Hematopoietic multipotent progenitor cell treated with erythropoietin and hydrocortisone succinate and interleukin-3 and kit ligand, for 15 days (in vitro differentiated cells): ENCODE results near the gene AXL.
A peak's percentile ranks its signal among the peaks of the same experiment; 100 is the strongest.
"Not testable (repeated sequence)": the region's sequence is repeated elsewhere in the genome, so short reads cannot be mapped to it uniquely, and the experiment has no call there.

Source experiments
- DNase-seq: peaks from one replicate; pipeline ENCODE4 v3.0.0-alpha.2; 2015; ENCODE audit warnings: low spot score

Gene AXL

DNA sequence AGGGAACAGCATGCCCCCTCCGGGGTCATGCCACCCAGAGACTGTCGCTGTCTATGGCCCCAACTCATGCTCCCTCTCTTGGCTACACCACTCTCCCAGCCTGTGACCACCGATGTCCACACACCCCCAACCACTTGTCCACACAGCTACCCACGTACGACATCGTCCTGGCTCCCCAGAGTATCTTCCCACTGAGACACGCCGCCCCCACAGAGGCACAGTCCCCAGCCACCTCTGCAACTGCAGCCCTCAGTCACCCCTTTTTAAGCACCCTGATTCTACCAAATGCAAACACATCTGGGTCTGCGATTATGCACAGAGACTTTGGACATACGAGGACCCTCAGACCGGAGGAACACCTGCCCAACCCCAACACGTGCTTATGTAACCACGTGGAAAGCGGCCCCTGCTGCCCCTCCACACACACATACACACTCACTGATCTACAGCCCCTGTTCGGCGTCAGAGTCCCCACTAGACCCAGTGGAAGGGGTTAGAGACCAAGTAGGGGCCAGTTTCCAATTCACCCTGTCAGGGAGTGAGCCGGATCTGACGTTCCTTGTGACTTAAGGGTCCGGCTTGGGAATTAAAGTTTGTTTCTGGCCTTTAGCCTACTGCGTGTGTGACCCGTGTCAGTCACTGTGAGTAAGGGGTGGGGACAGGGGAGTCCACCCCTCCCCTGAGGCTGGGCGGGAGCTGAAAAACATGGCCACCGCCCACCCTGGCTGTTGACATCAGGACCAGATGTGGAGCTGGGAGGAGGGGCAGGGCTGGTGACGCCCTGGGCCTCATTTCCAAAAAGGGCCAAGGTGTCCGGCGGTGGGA lies 11.9 kb upstream of the AXL start:
- DNase-seq: peak; percentile 33

DNA sequence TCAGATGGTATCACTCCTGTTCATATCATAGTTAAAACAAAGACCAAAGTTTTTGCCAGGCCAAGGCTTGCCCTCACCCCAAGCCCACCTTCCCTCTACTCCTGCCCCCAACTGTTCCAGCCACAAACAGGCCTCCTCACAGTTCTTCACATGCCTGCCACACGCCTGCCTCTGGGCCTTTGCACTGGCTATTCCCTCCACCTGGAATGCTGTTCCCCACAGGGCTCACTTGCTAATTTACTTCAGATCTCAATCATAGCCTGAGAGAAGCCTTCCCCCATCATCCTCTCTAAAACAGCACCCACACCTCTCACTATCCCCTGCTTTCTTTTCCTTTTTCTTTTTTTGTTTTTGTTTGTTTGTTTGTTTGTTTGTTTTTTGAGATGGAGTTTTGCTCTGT lies 4.9 kb upstream of the AXL start:
- no peak for DNase-seq

DNA sequence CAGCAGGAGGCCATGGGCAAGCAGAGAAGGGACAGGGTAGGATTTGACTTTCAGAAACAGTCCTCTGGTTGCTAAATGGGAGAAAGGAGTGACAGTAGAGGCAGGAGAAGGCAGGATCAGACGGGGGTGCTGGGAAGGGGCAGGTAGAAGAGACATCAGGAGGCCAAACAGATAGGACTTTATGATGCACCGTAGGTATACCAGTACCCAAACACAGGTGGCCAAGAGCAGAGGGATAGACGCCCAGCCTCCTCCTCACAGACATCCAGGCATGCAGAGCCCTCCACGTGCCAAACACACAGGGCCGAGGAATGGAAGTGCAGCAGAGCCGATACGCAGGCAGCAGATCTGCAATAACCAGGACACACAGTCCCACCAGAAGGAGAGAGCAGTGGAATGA lies 1.3 kb upstream of the AXL start:
- DNase-seq: no peak

DNA sequence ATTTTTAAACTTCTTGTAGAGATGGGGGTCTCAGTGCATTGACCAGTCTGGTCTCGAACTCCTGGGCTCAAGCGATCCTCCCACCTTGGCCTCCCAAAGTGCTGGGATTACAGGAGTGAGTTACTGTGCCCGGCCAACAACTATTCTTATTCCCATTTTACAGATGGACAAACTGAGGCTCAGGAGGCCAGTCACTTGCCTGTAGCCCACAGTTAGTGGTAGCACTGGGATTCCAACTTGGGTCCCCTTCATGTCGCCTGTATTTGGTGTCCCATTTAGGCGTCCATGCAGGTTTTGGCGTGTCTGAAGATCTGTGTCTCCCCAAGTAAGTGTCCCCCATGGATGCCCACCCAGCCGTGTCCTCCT lies 791 bp upstream of the AXL start:
- DNase-seq: no peak

DNA sequence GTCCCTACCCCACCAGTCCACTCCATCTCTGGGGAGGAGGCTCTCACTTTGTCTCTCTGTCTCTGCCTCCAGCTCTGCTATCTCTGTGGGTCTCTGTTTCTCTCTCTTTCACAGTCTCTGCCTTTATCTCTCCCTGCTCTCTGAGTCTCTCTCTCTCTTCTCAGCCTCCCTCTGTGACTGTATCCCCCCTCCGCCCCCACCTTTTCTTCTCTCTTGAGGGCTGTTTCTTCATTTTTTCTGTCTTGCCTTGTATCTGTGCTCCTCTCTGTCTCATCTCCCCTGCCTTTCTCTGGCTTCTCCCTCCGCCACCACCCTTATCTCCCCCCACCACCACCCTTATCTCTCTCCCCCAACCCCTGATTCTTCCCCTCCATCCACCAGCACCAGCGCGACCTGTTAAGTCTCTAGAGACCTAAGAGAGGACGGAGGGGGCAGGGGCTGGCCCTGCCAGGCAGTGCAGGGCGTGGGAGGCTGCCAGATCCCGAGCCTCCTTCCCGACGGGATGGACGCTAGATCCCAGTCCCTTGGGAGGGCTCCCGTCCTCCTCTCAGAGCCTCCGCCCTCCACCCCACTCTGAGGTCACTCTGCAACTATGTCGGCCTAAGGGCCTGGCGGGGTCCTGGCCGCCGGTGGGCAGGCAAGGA lies 1.0 kb downstream of the AXL start:
- no peak for DNase-seq

DNA sequence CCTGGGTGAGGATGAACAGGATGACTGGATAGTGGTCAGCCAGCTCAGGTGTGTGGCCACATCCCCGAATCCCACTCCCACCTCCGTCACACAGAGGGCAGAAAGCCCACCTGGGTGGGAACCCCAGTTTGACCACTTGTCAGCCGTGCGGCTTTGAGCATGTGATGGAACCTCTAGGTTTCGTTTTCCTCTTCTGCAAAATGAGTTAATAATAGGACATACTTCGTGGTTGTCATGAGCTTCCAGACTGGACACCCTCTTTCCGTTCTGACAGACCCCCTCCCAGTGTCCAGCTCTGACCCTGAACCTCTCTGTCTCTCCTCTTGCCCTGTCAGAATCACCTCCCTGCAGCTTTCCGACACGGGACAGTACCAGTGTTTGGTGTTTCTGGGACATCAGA lies 1.8 kb downstream of the AXL start:
- DNase-seq: no peak

DNA sequence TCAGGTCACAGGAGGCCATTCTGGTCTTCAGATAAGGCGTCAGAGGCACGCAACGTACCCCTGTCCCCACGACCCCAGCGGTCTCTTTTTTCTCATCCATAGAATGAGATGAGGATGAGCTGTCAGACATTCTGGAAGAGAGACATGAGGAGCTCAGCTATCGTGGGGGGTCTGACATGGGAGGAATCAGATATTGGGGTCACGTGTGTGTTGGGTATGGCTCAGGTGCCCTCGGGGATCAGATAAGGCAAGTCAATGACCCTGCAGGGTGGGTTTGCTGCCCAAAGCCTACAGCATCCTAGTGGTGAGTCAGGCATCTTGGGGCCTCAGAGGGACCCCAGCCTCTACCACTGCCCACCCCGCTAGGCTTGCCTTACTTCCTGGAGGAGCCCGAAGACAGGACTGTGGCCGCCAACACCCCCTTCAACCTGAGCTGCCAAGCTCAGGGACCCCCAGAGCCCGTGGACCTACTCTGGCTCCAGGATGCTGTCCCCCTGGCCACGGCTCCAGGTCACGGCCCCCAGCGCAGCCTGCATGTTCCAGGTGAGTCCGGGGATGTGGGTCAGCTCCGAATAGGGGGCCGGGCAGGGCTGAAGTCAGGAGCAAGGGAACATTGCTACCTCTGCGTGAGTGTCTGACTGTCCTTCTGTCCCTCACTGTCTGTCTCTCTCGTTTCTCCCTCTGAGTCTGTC lies 2.6 kb downstream of the AXL start:
- no peak for DNase-seq

DNA sequence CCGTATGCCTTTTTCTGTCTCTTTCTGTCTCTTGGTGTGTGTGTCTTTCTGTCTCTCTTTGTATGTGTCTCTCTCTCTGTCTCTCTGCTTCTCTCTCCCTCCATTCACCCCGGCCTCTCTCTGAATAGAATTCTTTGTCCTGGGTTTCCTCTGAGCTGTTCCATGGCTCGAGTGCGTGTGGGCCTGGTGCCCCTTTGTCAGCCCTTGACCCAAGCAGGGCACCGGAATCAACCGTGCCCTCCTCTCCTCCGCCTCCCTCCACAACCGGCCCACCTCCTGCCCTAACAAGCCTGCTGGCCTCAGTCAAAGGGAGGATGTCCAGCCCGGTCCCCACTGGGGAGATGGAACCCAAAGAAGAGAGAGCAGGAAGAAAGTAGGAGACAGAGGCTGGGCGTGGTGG lies 3.2 kb downstream of the AXL start:
- no peak for DNase-seq

DNA sequence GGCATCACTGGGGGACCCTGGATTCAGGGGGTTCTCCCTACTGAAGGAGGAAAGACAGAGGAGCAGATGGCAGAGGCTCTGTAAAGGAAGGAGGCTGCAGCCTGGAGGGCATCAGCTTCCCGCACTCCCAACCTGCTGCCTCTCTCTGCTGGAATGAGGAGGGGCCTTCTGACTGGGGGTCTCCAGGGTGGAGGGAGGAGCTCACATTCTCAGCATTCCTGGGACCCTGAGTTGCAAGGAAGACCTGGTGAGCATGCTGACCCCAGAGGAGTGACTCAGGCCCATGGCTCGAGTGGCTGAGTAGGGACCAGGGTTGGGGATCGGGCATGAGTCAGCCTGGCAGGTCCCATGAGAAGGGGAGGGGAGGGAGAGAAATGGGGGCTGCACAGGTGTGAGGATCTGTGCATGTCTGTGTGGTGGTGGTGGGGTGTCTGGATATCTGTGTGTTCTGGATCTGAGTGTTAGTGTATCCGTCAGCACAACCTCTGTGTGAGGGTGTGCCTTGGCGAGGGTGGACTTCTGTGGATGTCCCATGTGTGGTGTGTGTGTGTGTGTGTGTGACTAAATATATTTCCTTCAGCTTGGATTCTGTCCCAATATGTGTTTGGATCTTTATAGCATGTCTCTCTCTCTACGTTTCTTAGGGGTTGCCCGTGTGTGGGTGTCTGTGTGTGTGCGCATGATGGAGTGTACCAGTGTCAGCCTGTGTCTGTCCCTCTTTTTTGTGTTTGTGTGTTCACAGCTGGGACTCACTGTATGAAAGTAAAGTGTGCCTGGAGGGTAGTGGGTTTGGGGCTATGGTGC lies 4.6 kb downstream of the AXL start:
- no peak for DNase-seq

DNA sequence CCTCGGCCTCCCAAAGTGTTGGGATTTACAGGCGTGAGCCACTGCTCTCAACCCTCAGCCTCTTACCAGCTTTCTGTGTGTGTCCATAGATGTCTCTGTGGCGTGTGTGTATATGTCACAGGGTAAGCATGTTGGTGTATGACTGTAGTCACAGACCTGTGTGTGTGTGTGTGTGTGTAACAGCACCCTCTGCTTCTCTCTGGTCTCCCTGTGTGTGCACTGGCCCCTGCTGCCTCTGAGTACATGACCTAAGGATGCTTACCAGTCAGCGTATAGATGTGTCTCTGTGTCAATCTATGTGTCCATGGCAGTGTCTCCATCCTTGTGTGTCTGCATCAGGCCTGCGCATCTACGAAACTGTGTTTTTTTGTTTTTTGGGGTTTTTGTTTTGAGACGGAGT lies 5.6 kb downstream of the AXL start:
- DNase-seq: no peak

DNA sequence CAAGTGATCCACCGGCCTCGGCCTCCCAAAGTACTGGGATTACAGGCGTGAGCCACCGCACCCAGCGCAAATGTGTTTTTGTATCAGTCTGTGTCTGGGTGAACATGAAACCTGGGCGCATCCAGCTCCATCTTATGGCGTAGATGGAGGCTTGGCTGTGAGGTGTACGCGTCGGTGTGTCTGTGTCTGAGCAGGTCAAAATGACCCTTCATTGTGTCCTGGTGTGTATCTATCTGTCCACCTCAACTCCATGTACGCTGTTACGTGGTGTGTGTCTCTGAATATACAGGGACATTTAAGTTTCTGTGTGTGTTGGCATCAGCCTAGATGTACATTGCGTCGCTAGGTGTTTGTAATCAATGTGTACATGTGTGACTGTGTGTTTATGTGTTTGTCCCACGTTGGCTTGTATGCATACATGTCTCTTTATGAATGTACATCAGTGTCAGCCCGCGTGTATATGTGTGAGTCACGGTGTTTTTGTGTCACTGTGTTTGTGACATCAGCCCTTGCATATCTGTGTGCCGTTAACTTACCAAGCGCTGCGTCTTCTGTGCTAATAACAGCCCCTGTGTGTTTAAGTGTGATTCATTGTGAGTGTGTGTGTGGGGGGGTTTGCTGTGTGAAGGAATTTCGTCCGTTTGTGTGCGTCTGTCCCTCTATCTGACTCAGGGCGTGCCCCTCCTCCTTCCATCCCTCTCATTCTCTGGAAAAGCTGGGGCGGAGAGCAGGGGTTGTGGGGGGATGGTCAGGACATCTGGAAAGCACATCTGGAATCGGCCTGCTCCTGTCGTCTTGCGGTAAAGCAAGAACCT lies 6.4 kb downstream of the AXL start:
- no peak for DNase-seq

DNA sequence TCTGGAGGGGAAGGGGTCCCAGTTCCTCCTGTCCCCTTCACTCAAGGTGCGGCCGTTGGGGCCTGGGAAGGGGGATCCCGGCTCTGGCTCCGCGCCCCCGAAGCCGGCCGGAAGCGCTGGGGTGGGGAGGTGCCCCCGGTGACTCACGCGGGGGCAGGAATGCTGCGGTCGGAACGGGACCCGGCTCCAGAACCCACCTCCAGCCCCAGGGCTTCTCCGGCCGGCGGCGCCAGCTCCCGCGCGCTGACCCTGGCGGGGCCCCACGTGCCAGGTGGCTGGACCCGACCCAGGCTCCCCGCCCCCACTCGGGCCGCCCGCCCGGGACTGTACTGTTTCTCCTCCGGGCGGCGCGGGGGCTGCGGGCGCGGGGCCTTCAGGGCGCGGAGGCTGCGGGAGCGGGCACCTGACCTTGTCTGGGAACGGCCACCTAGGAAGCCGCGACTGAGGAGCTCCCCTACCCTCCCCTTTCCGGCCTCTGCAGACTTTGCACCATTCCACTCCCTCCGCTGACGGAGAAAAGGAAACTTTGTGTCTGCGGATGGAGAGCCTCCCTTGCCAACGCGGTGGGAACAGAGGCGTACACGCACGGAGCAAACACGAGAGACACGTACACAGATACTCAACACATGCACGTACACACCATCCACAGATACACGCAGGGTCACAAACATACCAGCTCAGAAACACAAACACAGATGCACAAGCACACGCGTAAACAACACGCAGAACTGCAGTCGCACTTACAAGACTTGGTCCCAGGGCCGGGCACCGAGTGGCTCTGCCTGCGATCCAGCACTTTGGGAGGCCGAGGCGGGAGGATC lies 7.2 kb downstream of the AXL start:
- DNase-seq: no peak

DNA sequence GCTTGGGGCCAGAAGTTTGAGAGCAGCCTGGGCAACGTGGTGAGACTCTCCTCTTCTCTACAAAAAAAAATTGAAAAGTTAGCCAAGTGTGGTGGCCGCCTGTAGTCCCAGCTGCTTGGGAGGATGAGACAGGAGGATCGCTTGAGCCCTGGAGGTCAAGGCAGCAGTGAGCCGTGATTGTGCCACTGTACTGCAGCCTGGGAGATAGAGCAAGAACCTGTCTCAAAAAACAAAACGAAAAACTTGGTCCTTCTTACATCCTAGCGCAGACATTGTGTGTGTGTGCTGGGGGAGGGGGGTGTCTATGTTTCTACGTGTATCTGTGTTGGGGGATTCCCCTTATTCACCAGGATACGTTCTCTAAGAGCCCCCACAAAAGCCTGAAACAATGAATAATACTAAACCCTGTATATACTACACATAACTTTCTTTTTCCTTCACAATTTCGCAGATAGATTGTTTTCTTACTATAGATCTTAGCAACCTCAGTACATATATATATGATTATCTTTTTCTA lies 7.9 kb downstream of the AXL start:
- no peak for DNase-seq

DNA sequence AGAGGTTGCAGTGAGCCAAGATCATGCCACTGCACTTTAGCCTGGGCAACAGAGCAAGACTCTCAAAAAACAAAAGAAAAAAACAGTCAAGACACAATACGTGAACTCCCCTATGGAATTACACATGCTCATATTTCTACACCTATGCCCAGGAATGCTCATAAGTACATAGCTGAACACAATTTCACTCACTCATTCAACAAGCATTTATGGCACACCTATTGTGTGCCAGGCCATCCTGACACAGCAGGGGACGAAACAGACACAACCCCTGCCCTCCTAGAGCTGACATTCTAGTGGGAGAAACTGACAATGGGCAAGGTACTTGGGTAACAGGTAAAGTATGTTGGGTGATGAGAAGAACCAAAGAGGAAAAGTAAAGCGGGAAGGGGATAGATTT lies 9.5 kb downstream of the AXL start:
- no peak for DNase-seq

DNA sequence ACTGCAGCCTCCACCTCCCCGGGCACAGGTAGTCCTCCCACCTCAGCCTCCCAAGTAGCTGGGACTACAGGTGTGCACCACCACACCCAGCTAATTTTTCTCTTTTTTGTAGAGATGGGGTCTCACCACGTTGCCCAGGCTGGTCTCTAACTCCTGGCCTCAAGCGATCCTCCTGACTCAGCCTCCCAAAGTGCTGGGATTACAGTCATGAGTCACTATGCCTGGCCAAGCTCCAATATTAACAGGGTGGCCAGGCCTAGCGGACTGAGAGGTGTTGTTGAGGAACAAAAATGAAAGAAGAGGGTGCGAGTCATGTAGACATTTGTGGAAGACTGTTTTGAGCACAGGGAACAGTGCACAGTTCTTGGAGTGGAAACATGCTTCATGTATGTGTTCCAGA lies 10.3 kb downstream of the AXL start:
- not testable (repeated sequence) for DNase-seq

DNA sequence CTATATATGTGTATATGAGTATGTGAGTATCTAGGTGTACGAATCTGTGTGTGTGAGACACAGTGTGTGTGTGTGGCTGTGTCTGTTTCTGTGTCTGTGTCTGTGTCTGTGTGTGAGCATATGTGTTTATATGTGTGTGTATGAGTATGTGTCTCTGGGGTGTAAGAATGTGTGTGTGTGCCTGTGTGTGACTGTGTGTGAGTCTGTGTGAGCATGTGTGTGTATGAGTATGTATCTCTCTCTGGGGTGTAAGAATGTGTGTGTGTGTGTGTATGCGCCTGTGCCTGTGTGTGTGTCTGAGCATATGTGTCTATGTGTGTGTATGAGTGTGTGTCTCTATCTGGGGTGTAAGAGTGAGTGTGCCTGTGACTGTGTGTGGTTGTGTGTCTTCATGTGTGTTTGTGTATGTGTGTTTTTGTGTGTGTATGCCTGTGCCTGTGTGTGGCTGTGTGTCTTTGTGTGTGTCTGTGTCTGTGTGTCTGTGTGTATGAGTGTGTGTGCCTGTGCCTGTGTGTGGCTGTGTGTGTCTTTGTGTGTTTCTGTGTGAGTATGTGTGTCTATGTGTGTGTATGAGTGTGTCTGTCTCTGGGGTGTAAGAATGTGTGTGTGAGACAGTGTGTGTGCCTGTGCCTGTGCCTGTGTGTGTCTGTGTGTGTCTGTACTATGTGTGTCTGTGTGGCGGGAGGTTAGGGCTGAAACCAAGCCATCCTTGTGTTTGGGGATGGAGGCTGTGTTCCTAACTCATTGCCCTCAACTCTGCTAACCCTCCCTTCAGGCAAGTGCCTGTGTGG lies 11.2 kb downstream of the AXL start:
- no peak for DNase-seq

DNA sequence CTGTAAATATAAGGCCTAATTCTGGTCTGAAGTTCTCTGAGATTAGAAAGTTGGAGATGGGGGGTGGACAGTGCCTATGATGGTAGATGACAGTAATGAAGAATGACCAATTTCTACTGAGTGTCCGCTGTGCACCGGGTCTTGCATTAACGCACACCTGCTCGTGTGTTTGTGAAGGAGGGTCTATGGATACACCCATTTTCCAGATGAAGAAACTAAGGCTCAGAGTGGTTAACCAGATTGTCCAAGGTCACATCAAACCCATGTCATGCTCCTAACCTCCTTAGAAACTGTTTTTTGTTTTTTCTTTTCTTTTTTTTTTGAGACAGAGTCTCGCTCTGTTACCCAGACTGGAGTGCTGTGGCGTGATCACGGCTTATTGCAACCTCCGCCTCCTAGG lies 13.7 kb downstream of the AXL start:
- DNase-seq: no peak

DNA sequence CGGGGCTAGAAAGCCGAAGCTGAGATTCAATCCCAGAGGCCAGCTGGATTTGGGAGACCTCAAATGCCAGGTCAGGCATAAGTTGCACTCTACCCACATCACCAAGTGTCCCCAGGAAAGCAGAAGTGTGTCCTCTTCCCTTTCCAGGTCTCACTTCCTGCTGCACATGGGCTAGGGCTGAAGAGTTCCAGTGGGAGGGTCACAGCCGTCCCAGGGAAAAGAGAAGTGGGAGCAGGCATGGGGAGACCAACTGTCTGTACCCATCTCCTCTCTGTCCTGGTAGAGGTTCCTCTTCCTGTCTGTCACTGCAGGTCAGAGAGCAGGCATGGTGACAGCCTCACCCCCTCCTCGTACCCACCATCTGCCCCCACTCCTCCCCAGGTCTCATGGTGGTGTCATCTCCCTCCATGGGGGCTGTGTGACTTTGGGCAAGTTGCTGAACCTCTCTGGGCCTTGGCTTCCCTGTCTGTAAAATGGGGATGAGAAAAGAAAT lies 14.8 kb downstream of the AXL start:
- no peak for DNase-seq

DNA sequence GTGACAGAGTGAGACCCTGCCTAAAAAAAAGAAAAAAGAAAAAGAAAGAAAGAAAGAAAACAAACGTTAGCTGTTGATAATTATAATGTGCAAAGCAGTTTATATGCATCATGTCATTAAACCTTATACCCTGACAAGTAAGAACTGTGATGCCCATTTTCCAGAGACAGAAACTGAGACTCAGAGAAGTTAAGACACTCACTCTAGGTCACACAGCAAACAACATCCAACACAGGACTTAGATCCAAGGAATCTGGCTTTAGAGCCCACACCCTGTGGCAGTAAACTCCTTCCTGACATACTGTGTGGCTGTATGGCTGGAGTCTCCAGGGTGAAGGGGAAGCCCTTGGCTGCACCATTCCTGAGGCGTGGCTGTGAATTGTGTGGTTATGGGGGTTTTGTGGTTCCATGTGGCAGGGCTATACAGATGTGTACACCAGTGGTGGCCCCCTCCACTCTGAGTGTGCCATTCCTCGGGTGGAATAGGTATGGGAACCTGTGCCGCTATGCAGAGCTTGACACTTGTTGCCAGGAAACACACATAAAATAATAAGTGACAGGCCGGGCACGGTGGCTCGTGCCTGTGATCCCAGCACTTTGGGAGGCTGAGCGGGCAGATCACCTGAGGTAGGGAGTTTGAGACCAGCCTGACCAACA lies 15.6 kb downstream of the AXL start:
- DNase-seq: no peak
